ENCODE measurements around the gene ACTBL2. TPM values are rescaled to one million over a fixed set of nuclear protein-coding genes. Genes with fewer than 3 reads are reported as not detected.
A peak's percentile ranks its signal among the peaks of the same experiment; 100 is the strongest.

The ACTBL2 gene
- total RNA-seq, 1 donor: not detected

DNA sequence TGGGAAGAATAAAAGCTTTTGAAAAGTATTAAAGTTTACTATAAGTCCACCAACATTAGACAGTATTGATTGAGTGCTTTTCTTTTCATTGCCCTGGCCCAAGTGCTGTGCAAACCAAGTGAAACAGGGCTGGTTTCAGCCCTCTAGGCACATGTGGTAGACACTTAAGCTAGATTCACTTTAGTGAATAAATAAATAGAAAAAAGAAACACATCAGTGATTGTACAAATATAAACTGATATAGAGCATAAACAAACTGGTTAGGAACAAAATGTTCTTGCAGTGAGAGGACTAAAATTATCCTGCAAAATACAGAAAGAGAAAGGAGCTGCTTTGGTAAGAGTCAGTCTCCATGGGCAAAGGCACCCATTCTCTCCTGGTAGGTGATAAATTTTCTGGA is 29.7 kb downstream of the ACTBL2 start:
- no peaks in the 10 kb centered on the region for H3K9me3 ChIP-seq (ENCODE audit: low read depth, low read length)
- no peak overlapping the region for H3K4me3 ChIP-seq (ENCODE audit: insufficient read depth, low read length)
- TF ChIP-seq CTCF (IDR thresholded peaks at IDR 0.05; ENCODE audit: extremely low read depth, low read depth, low read length): no peak
- H2AFZ ChIP-seq (ENCODE audit: low read length): no peak overlapping the region
- H3K36me3 ChIP-seq (ENCODE audit: insufficient read depth, low read length): no peaks in the 10 kb centered on the region
- H3K27ac ChIP-seq (ENCODE audit: low read depth, low read length): no peak overlapping the region
- no peaks in the 10 kb centered on the region for H3K79me2 ChIP-seq (ENCODE audit: insufficient read depth, low read length)
- H4K20me1 ChIP-seq (ENCODE audit: insufficient read depth, low read length): no peaks in the 10 kb centered on the region
- no peaks in the 10 kb centered on the region for H3K27me3 ChIP-seq (ENCODE audit: insufficient read depth, low read length)
- H3K4me1 ChIP-seq (ENCODE audit: insufficient read depth, low read length): peaks cover 32% of the 10 kb centered on the region
- H3K4me2 ChIP-seq (ENCODE audit: insufficient read depth, low read length): no peak overlapping the region
- DNase-seq (ENCODE audit: insufficient read length, low spot score, missing footprints): no peak

DNA sequence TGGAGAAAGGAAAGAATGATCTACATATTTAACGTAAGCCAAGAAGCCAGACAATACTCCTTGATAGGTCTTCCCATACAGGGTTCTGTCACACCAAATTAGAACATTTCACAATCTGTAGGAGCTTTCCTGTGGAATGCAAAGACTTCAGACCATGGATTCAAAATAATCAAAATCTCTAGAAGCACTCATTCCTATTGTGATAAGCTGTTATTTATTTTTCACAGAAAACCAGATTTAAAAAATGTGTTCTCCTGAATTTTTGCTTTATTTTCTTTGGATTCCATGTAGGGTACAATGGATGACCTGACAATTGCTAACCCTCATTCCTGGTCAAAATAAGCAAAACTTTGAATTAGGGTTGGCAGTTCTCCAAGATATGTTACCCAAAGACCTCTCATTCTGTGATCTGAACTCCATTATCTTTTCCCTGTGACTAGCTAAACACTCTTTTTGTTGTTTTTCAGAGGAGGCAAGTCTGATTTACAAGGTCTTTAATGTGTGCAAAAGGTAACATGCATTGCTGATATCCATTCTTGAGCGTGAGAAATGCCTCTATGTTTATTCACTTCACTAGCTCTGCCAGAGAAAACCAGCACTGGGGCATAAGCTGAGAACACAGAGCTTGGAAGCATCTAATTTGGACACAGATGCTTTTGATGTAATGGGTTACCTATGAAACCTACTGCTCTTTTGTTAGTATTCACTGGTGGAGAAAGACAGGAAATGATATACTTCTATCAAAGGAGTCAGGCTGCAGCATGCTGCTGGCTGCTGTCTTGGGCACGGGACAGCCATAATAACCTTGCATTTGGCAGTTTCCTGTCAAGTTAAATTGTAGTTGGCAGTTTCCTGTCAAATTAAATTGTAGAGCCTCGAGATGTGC is 31.4 kb downstream of the ACTBL2 start:
- no peak overlapping the region for H2AFZ ChIP-seq (ENCODE audit: low read length)
- no peaks in the 10 kb centered on the region for H3K9me3 ChIP-seq (ENCODE audit: low read depth, low read length)
- no peak overlapping the region for H3K4me3 ChIP-seq (ENCODE audit: insufficient read depth, low read length)
- no peaks in the 10 kb centered on the region for H3K36me3 ChIP-seq (ENCODE audit: insufficient read depth, low read length)
- no peak for TF ChIP-seq CTCF (IDR thresholded peaks at IDR 0.05; ENCODE audit: extremely low read depth, low read depth, low read length)
- H3K79me2 ChIP-seq (ENCODE audit: insufficient read depth, low read length): no peaks in the 10 kb centered on the region
- no peaks in the 10 kb centered on the region for H3K27me3 ChIP-seq (ENCODE audit: insufficient read depth, low read length)
- H3K4me1 ChIP-seq (ENCODE audit: insufficient read depth, low read length): peaks cover 33% of the 10 kb centered on the region
- H3K27ac ChIP-seq (ENCODE audit: low read depth, low read length): peak overlapping the region; percentile 81
- H4K20me1 ChIP-seq (ENCODE audit: insufficient read depth, low read length): no peaks in the 10 kb centered on the region
- H3K4me2 ChIP-seq (ENCODE audit: insufficient read depth, low read length): peak overlapping the region; percentile 33
- DNase-seq (ENCODE audit: insufficient read length, low spot score, missing footprints): no peak

DNA sequence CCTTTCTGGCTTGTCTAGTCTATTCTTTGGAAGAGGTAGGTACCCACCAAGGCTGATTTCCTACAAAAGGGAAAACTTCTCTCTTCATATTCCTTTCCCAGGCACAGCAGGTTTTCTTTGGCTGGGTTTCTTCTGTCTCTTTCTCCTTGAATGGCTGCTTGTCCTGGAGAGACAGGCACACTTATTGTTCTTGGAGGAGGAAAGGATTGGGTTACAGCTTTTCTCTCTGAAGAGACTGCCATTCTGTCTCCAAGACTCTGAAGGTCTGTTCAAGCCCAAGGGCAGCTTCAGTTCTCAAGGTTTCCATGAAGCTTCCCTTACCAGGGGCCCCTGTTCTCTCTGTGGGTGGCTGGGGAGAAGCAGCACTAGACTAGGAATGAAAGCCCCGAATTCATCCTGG is 33.9 kb downstream of the ACTBL2 start:
- Histone ChIP-seq H2AFZ (ENCODE audit: low read length) (peak overlapping the region; percentile 64), H3K4me2 (ENCODE audit: insufficient read depth, low read length) (no peak overlapping the region), H3K4me3 (ENCODE audit: insufficient read depth, low read length) (no peak overlapping the region), H3K27ac (ENCODE audit: low read depth, low read length) (peak overlapping the region; percentile 53), H4K20me1 (ENCODE audit: insufficient read depth, low read length) (no peaks in the 10 kb centered on the region), H3K79me2 (ENCODE audit: insufficient read depth, low read length) (no peaks in the 10 kb centered on the region), H3K9me3 (ENCODE audit: low read depth, low read length) (no peaks in the 10 kb centered on the region), H3K36me3 (ENCODE audit: insufficient read depth, low read length) (no peaks in the 10 kb centered on the region), H3K27me3 (ENCODE audit: insufficient read depth, low read length) (no peaks in the 10 kb centered on the region), H3K4me1 (ENCODE audit: insufficient read depth, low read length) (peaks cover 40% of the 10 kb centered on the region)
- no peak for DNase-seq (ENCODE audit: insufficient read length, low spot score, missing footprints)
- no peak for TF ChIP-seq CTCF (IDR thresholded peaks at IDR 0.05; ENCODE audit: extremely low read depth, low read depth, low read length)

GRCh38 chr5:57448287-57448686 is 34.3 kb downstream of the ACTBL2 start:
- no peaks in the 10 kb centered on the region for H4K20me1 ChIP-seq (ENCODE audit: insufficient read depth, low read length)
- TF ChIP-seq CTCF (IDR thresholded peaks at IDR 0.05; ENCODE audit: extremely low read depth, low read depth, low read length): no peak
- H3K79me2 ChIP-seq (ENCODE audit: insufficient read depth, low read length): no peaks in the 10 kb centered on the region
- no peaks in the 10 kb centered on the region for H3K36me3 ChIP-seq (ENCODE audit: insufficient read depth, low read length)
- peaks cover 40% of the 10 kb centered on the region for H3K4me1 ChIP-seq (ENCODE audit: insufficient read depth, low read length)
- peak overlapping the region; percentile 53 for H3K27ac ChIP-seq (ENCODE audit: low read depth, low read length)
- H2AFZ ChIP-seq (ENCODE audit: low read length): no peak overlapping the region
- DNase-seq (ENCODE audit: insufficient read length, low spot score, missing footprints): no peak
- no peaks in the 10 kb centered on the region for H3K9me3 ChIP-seq (ENCODE audit: low read depth, low read length)
- no peak overlapping the region for H3K4me2 ChIP-seq (ENCODE audit: insufficient read depth, low read length)
- H3K27me3 ChIP-seq (ENCODE audit: insufficient read depth, low read length): no peaks in the 10 kb centered on the region
- H3K4me3 ChIP-seq (ENCODE audit: insufficient read depth, low read length): no peak overlapping the region
